Loucy (cell line): ENCODE data around the gene UBLCP1.

Experiments
- EZH2phosphoT487 ChIP-seq: fragments of 200-600 bp; IDR thresholded peaks from 2 replicates; pipeline ENCODE4 v1.6.1; 2018; ENCODE audit warnings: antibody characterized with exemption, mild to moderate bottlenecking, moderate library complexity, borderline replicate concordance
- TF ChIP-seq, protein P1 (sequence below): fragments of 200-600 bp; sonication (generic); conservative IDR thresholded peaks from 2 replicates; pipeline ENCODE4 v1.5.1; 2014; ENCODE audit warnings: mild to moderate bottlenecking, antibody characterized with exemption, low read length

DNA sequence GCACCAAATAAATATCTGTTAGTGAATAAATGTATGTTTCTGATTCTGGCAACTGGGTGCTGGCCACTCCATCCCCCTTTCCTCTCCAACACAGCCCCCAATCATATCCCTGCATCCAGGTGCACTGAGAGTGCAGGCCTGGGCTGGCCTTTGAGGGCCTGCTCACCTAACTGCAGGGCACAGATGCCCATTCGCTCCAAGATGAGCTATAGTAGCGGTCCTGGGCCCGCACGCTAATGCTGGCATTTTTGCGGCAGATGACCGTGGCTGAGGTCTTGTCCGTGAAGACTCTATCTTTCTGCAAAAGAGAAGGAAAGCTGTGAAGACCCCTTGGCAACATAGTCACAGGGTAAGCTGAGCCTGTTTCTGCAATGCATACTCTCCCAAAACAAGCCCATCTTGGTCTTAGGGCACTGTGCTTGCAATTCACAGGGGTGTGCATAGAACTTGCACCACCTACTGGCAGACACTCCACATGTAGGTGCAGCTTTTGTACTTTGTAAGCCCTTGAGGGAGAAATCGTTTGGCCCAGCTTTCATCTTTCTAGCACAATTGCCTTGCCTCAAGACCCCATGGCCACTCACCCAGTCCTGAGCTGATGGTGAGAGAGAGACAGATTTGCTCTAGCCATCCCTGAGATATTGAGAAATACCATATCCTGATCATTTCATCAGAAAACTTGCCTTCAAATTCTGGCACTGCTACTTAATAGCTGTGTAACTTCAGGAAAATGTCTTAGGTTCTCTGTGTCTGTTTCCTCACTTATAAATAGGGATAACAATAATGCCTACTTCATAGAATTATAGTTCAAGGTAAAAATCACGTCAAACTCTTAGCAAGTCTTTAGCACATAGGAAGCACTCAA, 53.7 kb downstream of the UBLCP1 start:
- TF ChIP-seq, protein P1, sequence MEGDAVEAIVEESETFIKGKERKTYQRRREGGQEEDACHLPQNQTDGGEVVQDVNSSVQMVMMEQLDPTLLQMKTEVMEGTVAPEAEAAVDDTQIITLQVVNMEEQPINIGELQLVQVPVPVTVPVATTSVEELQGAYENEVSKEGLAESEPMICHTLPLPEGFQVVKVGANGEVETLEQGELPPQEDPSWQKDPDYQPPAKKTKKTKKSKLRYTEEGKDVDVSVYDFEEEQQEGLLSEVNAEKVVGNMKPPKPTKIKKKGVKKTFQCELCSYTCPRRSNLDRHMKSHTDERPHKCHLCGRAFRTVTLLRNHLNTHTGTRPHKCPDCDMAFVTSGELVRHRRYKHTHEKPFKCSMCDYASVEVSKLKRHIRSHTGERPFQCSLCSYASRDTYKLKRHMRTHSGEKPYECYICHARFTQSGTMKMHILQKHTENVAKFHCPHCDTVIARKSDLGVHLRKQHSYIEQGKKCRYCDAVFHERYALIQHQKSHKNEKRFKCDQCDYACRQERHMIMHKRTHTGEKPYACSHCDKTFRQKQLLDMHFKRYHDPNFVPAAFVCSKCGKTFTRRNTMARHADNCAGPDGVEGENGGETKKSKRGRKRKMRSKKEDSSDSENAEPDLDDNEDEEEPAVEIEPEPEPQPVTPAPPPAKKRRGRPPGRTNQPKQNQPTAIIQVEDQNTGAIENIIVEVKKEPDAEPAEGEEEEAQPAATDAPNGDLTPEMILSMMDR: peak; percentile 61
- TF ChIP-seq EZH2phosphoT487: no peak
